ENCODE measurements around the gene FAHD2B.
"Not testable (repeated sequence)": the region's sequence is repeated elsewhere in the genome, so short reads cannot be mapped to it uniquely, and the experiment has no call there.

GRCh38 chr2:97045895-97046499 is 48.7 kb downstream of the FAHD2B start:
- not testable (repeated sequence) for TF ChIP-seq CTCF (IDR thresholded peaks at IDR 0.05 in 4 of 5, conservative IDR thresholded peaks at IDR 0.05 in 1 of 5); POLR2A (IDR thresholded peaks at IDR 0.05)
